ENCODE data around the gene EVI2B. TPM values are rescaled to one million over a fixed set of nuclear protein-coding genes. Genes with fewer than 3 reads are reported as not detected.
A peak's percentile ranks its signal among the peaks of the same experiment; 100 is the strongest.

The EVI2B gene
- total RNA-seq, result 10 to 100 TPM in 1 of 4 donors, 1 to 10 TPM in 3; 3.0 to 11.8 (median 4.8) TPM

- no peak for TF ChIP-seq POLR2A (IDR thresholded peaks at IDR 0.05)
- TF ChIP-seq CTCF (IDR thresholded peaks at IDR 0.05), result no peak
- Histone ChIP-seq H3K36me3 (no peaks in the 10 kb centered on the region), H3K4me3 (replicated peaks in 1 of 3) (no peak within 1 kb of the TSS), H3K4me1 (peaks cover 0 to 3% of the 10 kb centered on the region in 2 donors), H3K9me3 (no peaks in the 10 kb centered on the region), H3K27me3 (no peaks in the 10 kb centered on the region), H3K27ac (peak within 1 kb of the TSS in 2 of 3 donors; percentile 24 to 35)
- 85 to 91% methylated on average over 3 of the region's 3 CpGs for WGBS, 2 donors
- DNase-seq, result no peak
- intact Hi-C loops (cut with DNase I), result no loop called here
These were observed at the start of gene EVI2B for GRCh38 chr17:31313982-31314781. EVI2B (minus strand) TSS chr17:31314054; CDS start chr17:31305609, 8,445 bp downstream.

- Histone ChIP-seq H3K27ac (no peak overlapping the region), H3K9me3 (no peaks in the 10 kb centered on the region), H3K36me3 (peaks cover 21 to 36% of the 10 kb centered on the region in 2 donors), H3K27me3 (no peaks in the 10 kb centered on the region), H3K4me3 (replicated peaks in 1 of 3) (no peak overlapping the region), H3K4me1 (peaks cover 0 to 10% of the 10 kb centered on the region in 2 donors)
- TF ChIP-seq CTCF (IDR thresholded peaks at IDR 0.05) (no peak), POLR2A (IDR thresholded peaks at IDR 0.05) (no peak)
- intact Hi-C loops (cut with DNase I), result no loop called here
- 92 to 93% methylated on average over 3 of the region's 3 CpGs for WGBS, 2 donors
- DNase-seq, result no peak
These were observed 44.1 kb upstream of the EVI2B start for GRCh38 chr17:31357839-31358394.

- H3K9me3 ChIP-seq, result no peaks in the 10 kb centered on the region
- H3K4me1 ChIP-seq, result peaks cover 0 to 10% of the 10 kb centered on the region in 2 donors
- 90 to 91% methylated on average over 2 of the region's 2 CpGs for WGBS, 2 donors
- no peak for TF ChIP-seq POLR2A (IDR thresholded peaks at IDR 0.05)
- TF ChIP-seq CTCF (IDR thresholded peaks at IDR 0.05), result no peak
- H3K36me3 ChIP-seq, result peaks cover 29 to 43% of the 10 kb centered on the region in 2 donors
- no peak for DNase-seq
- H3K27ac ChIP-seq, result no peak overlapping the region
- no peak overlapping the region for H3K4me3 ChIP-seq (replicated peaks in 1 of 3)
- no peaks in the 10 kb centered on the region for H3K27me3 ChIP-seq
- intact Hi-C loops (cut with DNase I), result no loop called here
These were observed 43.2 kb upstream of the EVI2B start for GRCh38 chr17:31357091-31357490.

GRCh38 chr17:31355935-31356334 lies 42.1 kb upstream of the EVI2B start:
- H3K4me3 ChIP-seq (replicated peaks in 1 of 3), result no peak overlapping the region

More at GRCh38 chr17:31355935-31356334, 42.1 kb upstream of the EVI2B start:
- Histone ChIP-seq H3K27me3 (no peaks in the 10 kb centered on the region), H3K27ac (no peak overlapping the region), H3K4me1 (peaks cover 0 to 10% of the 10 kb centered on the region in 2 donors), H3K9me3 (no peaks in the 10 kb centered on the region), H3K36me3 (peaks cover 28 to 37% of the 10 kb centered on the region in 2 donors)
- no peak for DNase-seq
- intact Hi-C loops (cut with DNase I), result no loop called here
- TF ChIP-seq CTCF (IDR thresholded peaks at IDR 0.05), result no peak
- TF ChIP-seq POLR2A (IDR thresholded peaks at IDR 0.05), result no peak
- WGBS, 2 donors, result 21 to 40% methylated on average over 1 of the region's 1 CpG

Data from thyroid gland (tissue), 4 donors.